OCI-LY1 (cell line): ENCODE data around the gene DAPK2.

ENCODE experiments used
- H2AFZ ChIP-seq: fragments of 200-600 bp; sonication (generic), shearing (Covaris generic); 2 replicates; pipeline ENCODE4 v1.6.0; 2014; ENCODE audit warnings: antibody characterized with exemption, mild to moderate bottlenecking, low read length
- H3F3A ChIP-seq: fragments of 200-600 bp; sonication (generic), shearing (Covaris generic); 2 replicates; pipeline ENCODE4 v1.6.0; 2014; ENCODE audit warnings: mild to moderate bottlenecking, antibody characterized with exemption, low read length, moderate library complexity; ENCODE audit not compliant: insufficient read depth
- H3K27ac ChIP-seq: fragments of 200-600 bp; sonication (generic); 2 replicates; pipeline ENCODE4 v1.5.1; 2014; ENCODE audit warnings: low read length, mixed run types, mild to moderate bottlenecking, low read depth; ENCODE audit not compliant: poor library complexity, severe bottlenecking
- H3K27me3 ChIP-seq: fragments of 200-600 bp; sonication (generic); 2 replicates; pipeline ENCODE4 v1.6.0; 2014; ENCODE audit warnings: antibody characterized with exemption, mild to moderate bottlenecking, low read length, moderate library complexity; ENCODE audit not compliant: insufficient read depth
- H3K36me3 ChIP-seq: fragments of 200-600 bp; sonication (generic); 2 replicates; pipeline ENCODE4 v1.6.1; 2014; ENCODE audit warnings: mild to moderate bottlenecking, antibody characterized with exemption, low read length, moderate library complexity, mixed read lengths; ENCODE audit not compliant: insufficient read depth
- H3K4me1 ChIP-seq: fragments of 200-600 bp; sonication (generic); 2 replicates; pipeline ENCODE4 v1.5.1; 2014; ENCODE audit warnings: mild to moderate bottlenecking, low read length, moderate library complexity; ENCODE audit not compliant: insufficient read depth, severe bottlenecking
- H3K4me2 ChIP-seq: fragments of 200-600 bp; sonication (generic), shearing (Covaris generic); 2 replicates; pipeline ENCODE4 v1.6.1; 2014; ENCODE audit warnings: low read length
- H3K4me3 ChIP-seq: fragments of 200-600 bp; sonication (generic); 2 replicates; pipeline ENCODE4 v1.5.1; 2014; ENCODE audit warnings: low read length, low read depth, mild to moderate bottlenecking, mixed read lengths; ENCODE audit not compliant: poor library complexity, severe bottlenecking
- H3K79me2 ChIP-seq: fragments of 200-600 bp; shearing (Covaris generic); 2 replicates; pipeline ENCODE4 v1.6.1; 2016; ENCODE audit warnings: mixed run types, low read length, mixed read lengths; ENCODE audit not compliant: insufficient read depth
- H3K9ac ChIP-seq: fragments of 200-600 bp; sonication (generic), shearing (Covaris generic); 2 replicates; pipeline ENCODE4 v1.6.1; 2014; ENCODE audit warnings: mild to moderate bottlenecking, low read length, mixed read lengths
- H3K9me2 ChIP-seq: fragments of 200-600 bp; sonication (generic), shearing (Covaris generic); 2 replicates; pipeline ENCODE4 v1.6.1; 2014; ENCODE audit warnings: low read depth, mild to moderate bottlenecking, low read length, mixed read lengths
- H3K9me3 ChIP-seq: fragments of 200-600 bp; shearing (Covaris generic); 2 replicates; pipeline ENCODE4 v1.6.1; 2014; ENCODE audit warnings: low read length, mixed read lengths
- H4K20me1 ChIP-seq: fragments of 200-600 bp; sonication (generic), shearing (Covaris generic); 2 replicates; pipeline ENCODE4 v1.6.0; 2016; ENCODE audit warnings: mild to moderate bottlenecking, low read length; ENCODE audit not compliant: insufficient read depth
- CTCF ChIP-seq: fragments of 200-600 bp; sonication (generic), shearing (Covaris generic); IDR thresholded peaks from 2 replicates; pipeline ENCODE4 v1.5.1; 2017; ENCODE audit warnings: mild to moderate bottlenecking, antibody characterized with exemption, low read length, moderate library complexity, mixed read lengths
- EZH2 ChIP-seq: fragments of 200-600 bp; sonication (generic), shearing (Covaris generic); IDR thresholded peaks from 2 replicates; pipeline ENCODE4 v1.8.0; 2017; ENCODE audit warnings: borderline replicate concordance, mixed run types, mild to moderate bottlenecking, antibody characterized with exemption, low read length, moderate library complexity, mixed read lengths

Gene DAPK2

GRCh38 chr15:63946524-63947065, 99.7 kb downstream of the DAPK2 start:
- Histone ChIP-seq H3K4me1 (peaks cover 10% of the 10 kb centered on the region), H3K9me2 (no peaks in the 10 kb centered on the region), H3K4me2 (no peak overlapping the region)

GRCh38 chr15:63945838-63946298, 100.4 kb downstream of the DAPK2 start:
- Histone ChIP-seq H4K20me1 (no peaks in the 10 kb centered on the region), H3K9me2 (no peaks in the 10 kb centered on the region), H3K4me3 (no peak overlapping the region), H3F3A (no peaks in the 10 kb centered on the region), H3K27me3 (no peaks in the 10 kb centered on the region), H3K36me3 (no peaks in the 10 kb centered on the region), H3K79me2 (no peaks in the 10 kb centered on the region), H3K27ac (no peak overlapping the region), H3K9me3 (no peaks in the 10 kb centered on the region), H2AFZ (no peak overlapping the region), H3K4me2 (no peak overlapping the region), H3K4me1 (peaks cover 15% of the 10 kb centered on the region), H3K9ac (no peak overlapping the region)
- TF ChIP-seq CTCF = no peak
- TF ChIP-seq EZH2 = no peak

More at GRCh38 chr15:63946524-63947065, 99.7 kb downstream of the DAPK2 start:
- Histone ChIP-seq H3K4me3 (no peak overlapping the region), H3K9ac (no peak overlapping the region), H3K27ac (no peak overlapping the region), H3K27me3 (no peaks in the 10 kb centered on the region), H4K20me1 (no peaks in the 10 kb centered on the region), H3F3A (no peaks in the 10 kb centered on the region), H3K9me3 (no peaks in the 10 kb centered on the region), H2AFZ (no peak overlapping the region), H3K79me2 (no peaks in the 10 kb centered on the region), H3K36me3 (no peaks in the 10 kb centered on the region)
- TF ChIP-seq CTCF (no peak), EZH2 (no peak)

GRCh38 chr15:63945007-63945788, 101.1 kb downstream of the DAPK2 start:
- no peaks in the 10 kb centered on the region for H3K79me2 ChIP-seq
- H3K4me1 ChIP-seq = peaks cover 15% of the 10 kb centered on the region
- no peak overlapping the region for H3K27ac ChIP-seq
- H3K9me3 ChIP-seq = no peaks in the 10 kb centered on the region
- no peak overlapping the region for H3K4me2 ChIP-seq
- H3K4me3 ChIP-seq = no peak overlapping the region
- H3K27me3 ChIP-seq = no peaks in the 10 kb centered on the region
- H2AFZ ChIP-seq = no peak overlapping the region
- H3K9me2 ChIP-seq = no peaks in the 10 kb centered on the region
- no peak for TF ChIP-seq EZH2
- TF ChIP-seq CTCF = peak; percentile 96
- H3K36me3 ChIP-seq = no peaks in the 10 kb centered on the region
- no peaks in the 10 kb centered on the region for H3F3A ChIP-seq
- H3K9ac ChIP-seq = no peak overlapping the region
- no peaks in the 10 kb centered on the region for H4K20me1 ChIP-seq
